HepG2 (cell line): Measurements from ENCODE around the gene POC1B. TPM values are rescaled to one million over a fixed set of nuclear protein-coding genes. Genes with fewer than 3 reads are reported as not detected.
A peak's percentile ranks its signal among the peaks of the same experiment; 100 is the strongest.

Source experiments
- ADNP ChIP-seq: sonication (generic); formaldehyde crosslinking; IDR thresholded peaks from 2 replicates; pipeline ENCODE4 v1.4.0; 2020; ENCODE audit warnings: missing genetic modification reagents
- ARID3A ChIP-seq: IDR thresholded peaks from 2 replicates; pipeline ENCODE4 v1.6.1; 2012; ENCODE audit warnings: low read depth, low read length, improper control_type of control experiment
- DNMT1 ChIP-seq: sonication (generic); formaldehyde crosslinking; IDR thresholded peaks from 2 replicates; pipeline ENCODE4 v1.5.1; 2020; ENCODE audit warnings: mild to moderate bottlenecking, missing genetic modification reagents
- MTA1 ChIP-seq: sonication (generic); formaldehyde crosslinking; IDR thresholded peaks from 2 replicates; pipeline ENCODE4 v1.4.0; 2020; ENCODE audit warnings: missing genetic modification reagents, mild to moderate bottlenecking, borderline replicate concordance
- RERE ChIP-seq: IDR thresholded peaks from 2 replicates; pipeline ENCODE4 v1.6.1; 2016; ENCODE audit warnings: low read depth, missing genetic modification reagents, missing compliant biosample characterization
- SETDB1 ChIP-seq: sonication (generic); formaldehyde crosslinking; IDR thresholded peaks from 2 replicates; pipeline ENCODE4 v1.5.1; 2020; ENCODE audit warnings: missing genetic modification reagents, mild to moderate bottlenecking, borderline replicate concordance
- SMAD3 ChIP-seq: sonication (generic); formaldehyde crosslinking; IDR thresholded peaks from 2 replicates; pipeline ENCODE4 v1.4.0; 2020; ENCODE audit warnings: missing genetic modification reagents
- ZFP62 ChIP-seq: sonication (generic); formaldehyde crosslinking; IDR thresholded peaks from 2 replicates; pipeline ENCODE4 v1.4.0; 2020; ENCODE audit warnings: missing genetic modification reagents
- ZMYM3 ChIP-seq: sonication (generic); formaldehyde crosslinking; IDR thresholded peaks from 2 replicates; pipeline ENCODE4 v1.5.1; 2020; ENCODE audit warnings: mild to moderate bottlenecking, missing genetic modification reagents
- ZNF276 ChIP-seq: sonication (generic); formaldehyde crosslinking; IDR thresholded peaks from 2 replicates; pipeline ENCODE4 v1.4.0; 2020; ENCODE audit warnings: mild to moderate bottlenecking, low read depth, missing genetic modification reagents
- ZNF766 ChIP-seq: sonication (generic); formaldehyde crosslinking; IDR thresholded peaks from 2 replicates; pipeline ENCODE4 v1.5.0; 2020; ENCODE audit warnings: missing genetic modification reagents, borderline replicate concordance
- polyA plus RNA-seq, 8 experiments: library from polyadenylated mRNA; depleted of rRNA in 3 of 8; stranded (reverse) in 7 of 8; unstranded in 1 of 8; fragments of >200 nt; fragmentation: Illumina TruSeq in 4 of 8; extraction: Trizol in 4 of 8; gene quantifications; 2 replicates each; pipeline versions ENCODE4 v1.2.1 to v1.2.3, GENCODE V29; 2011 to 2016; ENCODE audit warnings: low read depth in 4 of 8, missing spikeins in 1 of 8, mixed read lengths in 1 of 8; ENCODE audit not compliant: insufficient read depth in 1 of 8
- total RNA-seq, 5 experiments: library from RNA; depleted of rRNA; stranded (reverse); fragments of >200 nt; fragmentation: Illumina TruSeq; extraction: Trizol; gene quantifications; 2 replicates each; pipeline ENCODE4 v1.2.3, GENCODE V29; 2016; ENCODE audit warnings: low read depth in 1 of 5
- TF ChIP-seq, protein P1 (sequence below): IDR thresholded peaks from 2 replicates; pipeline ENCODE4 v1.6.1; 2018; ENCODE audit warnings: missing genetic modification reagents
- TF ChIP-seq, protein P2 (sequence below): sonication (generic); formaldehyde crosslinking; IDR thresholded peaks from 2 replicates; pipeline ENCODE4 v1.4.0; 2020; ENCODE audit warnings: missing genetic modification reagents, low read depth, mild to moderate bottlenecking, borderline replicate concordance
- TF ChIP-seq, protein P3 (sequence below): sonication (generic); formaldehyde crosslinking; IDR thresholded peaks from 2 replicates; pipeline ENCODE4 v1.5.0; 2020; ENCODE audit warnings: mild to moderate bottlenecking, low read depth, missing genetic modification reagents, borderline replicate concordance
- TF ChIP-seq, protein P4 (sequence below): sonication (generic); formaldehyde crosslinking; IDR thresholded peaks from 2 replicates; pipeline ENCODE4 v1.8.0; 2022; ENCODE audit warnings: mild to moderate bottlenecking, missing genetic modification reagents, moderate library complexity

Gene POC1B
- total and polyA plus RNA-seq, 2 of the 13 experiments (the other 11 are each of a cell fraction or from before 2014, with no cell fraction given) = 9.3 to 11.0 TPM

DNA sequence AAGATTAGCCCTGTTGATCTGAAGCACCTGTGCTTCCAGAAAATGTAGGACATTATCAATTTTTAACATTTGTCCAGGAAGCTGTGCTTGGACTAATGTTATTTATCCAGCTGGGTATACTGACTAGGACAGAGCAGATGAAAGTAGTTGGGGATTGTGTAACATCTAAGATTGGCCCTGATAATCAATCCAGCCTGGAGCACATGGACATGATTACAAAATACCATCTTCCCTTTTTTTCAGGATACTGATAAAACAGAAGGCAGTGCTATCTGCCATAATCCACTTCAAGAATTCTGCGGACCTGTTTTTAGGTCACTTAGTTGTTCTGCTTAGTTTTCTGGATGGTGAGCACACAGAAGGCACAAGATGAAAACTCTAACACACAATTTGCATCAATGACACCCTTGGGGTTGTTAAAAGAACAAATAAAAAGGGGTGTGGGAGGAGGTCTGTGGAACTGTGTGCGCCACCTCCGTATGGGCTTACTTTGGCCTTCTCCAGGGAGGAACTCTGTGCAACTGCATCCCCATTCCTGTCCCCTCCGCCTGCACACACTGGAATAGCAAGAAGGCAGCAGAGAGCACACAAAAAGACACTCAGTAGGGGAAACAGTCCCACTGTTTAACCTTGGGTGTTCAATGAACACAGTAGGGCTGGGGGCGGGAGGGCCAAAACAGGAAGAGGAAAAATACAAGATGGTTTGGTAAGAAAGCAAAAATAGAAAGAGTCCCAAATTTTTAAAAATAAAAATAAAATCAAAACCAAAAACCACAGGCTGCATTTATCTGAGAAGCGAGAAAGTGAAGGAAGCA lies 142.4 kb downstream of the POC1B start (continued):
- TF ChIP-seq RERE (CRISPR knock-in tag) = peak; percentile 90
- TF ChIP-seq, protein P1, sequence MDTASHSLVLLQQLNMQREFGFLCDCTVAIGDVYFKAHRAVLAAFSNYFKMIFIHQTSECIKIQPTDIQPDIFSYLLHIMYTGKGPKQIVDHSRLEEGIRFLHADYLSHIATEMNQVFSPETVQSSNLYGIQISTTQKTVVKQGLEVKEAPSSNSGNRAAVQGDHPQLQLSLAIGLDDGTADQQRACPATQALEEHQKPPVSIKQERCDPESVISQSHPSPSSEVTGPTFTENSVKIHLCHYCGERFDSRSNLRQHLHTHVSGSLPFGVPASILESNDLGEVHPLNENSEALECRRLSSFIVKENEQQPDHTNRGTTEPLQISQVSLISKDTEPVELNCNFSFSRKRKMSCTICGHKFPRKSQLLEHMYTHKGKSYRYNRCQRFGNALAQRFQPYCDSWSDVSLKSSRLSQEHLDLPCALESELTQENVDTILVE (CRISPR knock-in tag) = peak; percentile 64
- TF ChIP-seq DNMT1 (CRISPR knock-in tag) = no peak
- TF ChIP-seq, protein P2, sequence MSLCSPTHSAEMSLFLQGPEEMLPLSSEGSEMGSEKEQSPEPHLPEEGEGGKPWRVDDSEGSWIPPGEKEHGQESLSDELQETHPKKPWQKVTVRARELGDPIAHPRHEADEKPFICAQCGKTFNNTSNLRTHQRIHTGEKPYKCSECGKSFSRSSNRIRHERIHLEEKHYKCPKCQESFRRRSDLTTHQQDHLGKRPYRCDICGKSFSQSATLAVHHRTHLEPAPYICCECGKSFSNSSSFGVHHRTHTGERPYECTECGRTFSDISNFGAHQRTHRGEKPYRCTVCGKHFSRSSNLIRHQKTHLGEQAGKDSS (CRISPR knock-in tag) = no peak
- TF ChIP-seq MTA1 (CRISPR knock-in tag) = no peak
- TF ChIP-seq ZMYM3 (CRISPR knock-in tag) = peak; percentile 52; the same call in 1 of the 2 replicates
- 0 out of 2 replicates have a peak, but pooled peaks have one; percentile 36 for TF ChIP-seq ZNF276
- TF ChIP-seq ADNP = no peak
- no peak for TF ChIP-seq ZNF766 (CRISPR knock-in tag)
- TF ChIP-seq, protein P3, sequence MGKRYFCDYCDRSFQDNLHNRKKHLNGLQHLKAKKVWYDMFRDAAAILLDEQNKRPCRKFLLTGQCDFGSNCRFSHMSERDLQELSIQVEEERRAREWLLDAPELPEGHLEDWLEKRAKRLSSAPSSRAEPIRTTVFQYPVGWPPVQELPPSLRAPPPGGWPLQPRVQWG (CRISPR knock-in tag) = no peak
- peak; percentile 91 for TF ChIP-seq SMAD3 (CRISPR knock-in tag)
- no peak for TF ChIP-seq SETDB1 (CRISPR knock-in tag)
- TF ChIP-seq ZFP62 (CRISPR knock-in tag) = no peak
- TF ChIP-seq, protein P4, sequence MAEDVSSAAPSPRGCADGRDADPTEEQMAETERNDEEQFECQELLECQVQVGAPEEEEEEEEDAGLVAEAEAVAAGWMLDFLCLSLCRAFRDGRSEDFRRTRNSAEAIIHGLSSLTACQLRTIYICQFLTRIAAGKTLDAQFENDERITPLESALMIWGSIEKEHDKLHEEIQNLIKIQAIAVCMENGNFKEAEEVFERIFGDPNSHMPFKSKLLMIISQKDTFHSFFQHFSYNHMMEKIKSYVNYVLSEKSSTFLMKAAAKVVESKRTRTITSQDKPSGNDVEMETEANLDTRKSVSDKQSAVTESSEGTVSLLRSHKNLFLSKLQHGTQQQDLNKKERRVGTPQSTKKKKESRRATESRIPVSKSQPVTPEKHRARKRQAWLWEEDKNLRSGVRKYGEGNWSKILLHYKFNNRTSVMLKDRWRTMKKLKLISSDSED (CRISPR knock-in tag) = no peak
- peak; percentile 97 for TF ChIP-seq ARID3A
